ENCODE measurements around the gene CAPN3.

DNA sequence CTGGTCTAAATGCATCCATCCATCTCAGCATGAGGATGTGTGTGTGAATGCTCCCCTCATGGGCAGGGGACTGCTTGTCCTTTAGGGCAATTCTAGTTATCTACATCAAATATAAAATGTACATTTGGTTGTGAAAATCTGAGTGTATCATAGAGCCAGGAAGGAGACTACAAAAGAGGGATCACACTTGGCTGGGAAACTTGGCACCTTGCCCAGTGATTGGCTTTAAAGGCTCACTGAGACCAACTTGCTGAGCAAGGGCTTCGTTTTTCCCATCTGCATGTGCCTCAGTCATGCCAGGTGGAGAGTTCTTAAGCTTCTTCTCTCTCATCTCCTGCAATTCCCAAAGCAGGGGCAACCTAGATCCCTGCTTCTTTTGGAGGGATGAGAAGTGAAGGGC lies 5.2 kb downstream of the CAPN3 start:
- TF ChIP-seq, protein P1, sequence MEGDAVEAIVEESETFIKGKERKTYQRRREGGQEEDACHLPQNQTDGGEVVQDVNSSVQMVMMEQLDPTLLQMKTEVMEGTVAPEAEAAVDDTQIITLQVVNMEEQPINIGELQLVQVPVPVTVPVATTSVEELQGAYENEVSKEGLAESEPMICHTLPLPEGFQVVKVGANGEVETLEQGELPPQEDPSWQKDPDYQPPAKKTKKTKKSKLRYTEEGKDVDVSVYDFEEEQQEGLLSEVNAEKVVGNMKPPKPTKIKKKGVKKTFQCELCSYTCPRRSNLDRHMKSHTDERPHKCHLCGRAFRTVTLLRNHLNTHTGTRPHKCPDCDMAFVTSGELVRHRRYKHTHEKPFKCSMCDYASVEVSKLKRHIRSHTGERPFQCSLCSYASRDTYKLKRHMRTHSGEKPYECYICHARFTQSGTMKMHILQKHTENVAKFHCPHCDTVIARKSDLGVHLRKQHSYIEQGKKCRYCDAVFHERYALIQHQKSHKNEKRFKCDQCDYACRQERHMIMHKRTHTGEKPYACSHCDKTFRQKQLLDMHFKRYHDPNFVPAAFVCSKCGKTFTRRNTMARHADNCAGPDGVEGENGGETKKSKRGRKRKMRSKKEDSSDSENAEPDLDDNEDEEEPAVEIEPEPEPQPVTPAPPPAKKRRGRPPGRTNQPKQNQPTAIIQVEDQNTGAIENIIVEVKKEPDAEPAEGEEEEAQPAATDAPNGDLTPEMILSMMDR (IDR thresholded peaks at IDR 0.05): no peak
- no peak for TF ChIP-seq EP300 (IDR thresholded peaks at IDR 0.05; ENCODE audit: low read depth)
- no peak for TF ChIP-seq POLR2AphosphoS5 (IDR thresholded peaks at IDR 0.05)
- no peak for TF ChIP-seq POLR2A (IDR thresholded peaks at IDR 0.05)
